Colonic mucosa (tissue), 4 donors: ENCODE measurements around the gene GPR61. TPM values are rescaled to one million over a fixed set of nuclear protein-coding genes. Genes with fewer than 3 reads are reported as not detected.

Source experiments
- DNase-seq: peaks from one replicate; pipeline ENCODE4 v3.0.0-alpha.2; 2020
- H3K27ac ChIP-seq: fragments of 200-600 bp; one replicate; pipeline ENCODE4 v1.8.0; 2021
- H3K27me3 ChIP-seq: fragments of 200-600 bp; one replicate; pipeline ENCODE4 v1.8.0; 2021
- H3K36me3 ChIP-seq: fragments of 200-600 bp; one replicate; pipeline ENCODE4 v1.8.0; 2021
- H3K4me1 ChIP-seq: fragments of 200-600 bp; one replicate; pipeline ENCODE4 v1.8.0; 2021; ENCODE audit warnings: mild to moderate bottlenecking
- H3K4me3 ChIP-seq: fragments of 200-600 bp; one replicate; pipeline ENCODE4 v1.8.0; 2021
- H3K9ac ChIP-seq, 2 donors: one replicate each; pipeline ENCODE4 v1.7.0; 2013; ENCODE audit warnings: control low read depth in 2 of 2, low read depth in 2 of 2, low read length in 2 of 2
- H3K9me3 ChIP-seq: fragments of 200-600 bp; one replicate; pipeline ENCODE4 v1.8.0; 2021
- intact Hi-C: fragments of 100-400 bp; cut with DNase I; formaldehyde crosslinking; loops from one replicate; pipeline ENCODE4 v1.14.1; 2022
- total RNA-seq, 2 donors: library from RNA; stranded (reverse); fragmentation: NEBNext Ultra II Directional in 1 of 2; extraction: Animal tissue kit (Norgen Biotek cat#: 25700) in 1 of 2; gene quantifications; one replicate each; pipeline ENCODE4 v1.2.1, GENCODE V29; 2021
- TF ChIP-seq, protein P1 (sequence below): fragments of 200-600 bp; IDR thresholded peaks from one replicate; pipeline ENCODE4 v1.8.0; 2022; ENCODE audit warnings: antibody characterized with exemption, mild to moderate bottlenecking
- donor health status: healthy.
- donor health status: DM: no; HTN: no; CAD: no.
- donor health status: DM: no; HTN: no; CAD: no.

The GPR61 gene
- total RNA-seq, 2 donors from 2014 or later = not detected

DNA sequence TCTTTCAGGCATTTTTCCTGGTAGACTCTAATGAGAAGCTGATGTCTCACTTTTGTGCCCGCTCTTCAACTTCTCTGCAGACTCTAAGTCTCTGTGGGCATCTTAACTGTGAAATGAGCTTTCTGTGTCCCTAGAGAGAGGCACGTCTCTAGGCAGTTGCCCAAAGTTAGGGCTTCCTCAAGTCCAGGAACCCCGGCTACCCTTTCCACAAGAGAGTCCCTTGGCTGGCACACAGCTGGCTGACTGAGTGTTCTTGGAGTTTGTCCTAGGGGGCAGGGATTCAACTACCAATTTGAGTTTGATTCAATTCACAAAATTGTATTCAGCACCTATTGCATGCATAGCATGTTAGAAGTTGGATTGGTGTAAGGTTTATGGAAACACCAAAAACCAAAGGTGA, 1.4 kb downstream of the GPR61 start:
- intact Hi-C loops = loop anchor here (5.0 to 10.0 kb wide), 3 partner anchors 96 to 444 kb away; partner anchors contain the start of gene AHCYL1
- Histone ChIP-seq H3K36me3 (no peaks in the 10 kb centered on the region), H3K4me1 (no peaks in the 10 kb centered on the region), H3K4me3 (no peak overlapping the region), H3K27me3 (no peaks in the 10 kb centered on the region), H3K9me3 (no peaks in the 10 kb centered on the region), H3K27ac (no peak overlapping the region), H3K9ac (no peak overlapping the region)
- DNase-seq = no peak
- TF ChIP-seq, protein P1, sequence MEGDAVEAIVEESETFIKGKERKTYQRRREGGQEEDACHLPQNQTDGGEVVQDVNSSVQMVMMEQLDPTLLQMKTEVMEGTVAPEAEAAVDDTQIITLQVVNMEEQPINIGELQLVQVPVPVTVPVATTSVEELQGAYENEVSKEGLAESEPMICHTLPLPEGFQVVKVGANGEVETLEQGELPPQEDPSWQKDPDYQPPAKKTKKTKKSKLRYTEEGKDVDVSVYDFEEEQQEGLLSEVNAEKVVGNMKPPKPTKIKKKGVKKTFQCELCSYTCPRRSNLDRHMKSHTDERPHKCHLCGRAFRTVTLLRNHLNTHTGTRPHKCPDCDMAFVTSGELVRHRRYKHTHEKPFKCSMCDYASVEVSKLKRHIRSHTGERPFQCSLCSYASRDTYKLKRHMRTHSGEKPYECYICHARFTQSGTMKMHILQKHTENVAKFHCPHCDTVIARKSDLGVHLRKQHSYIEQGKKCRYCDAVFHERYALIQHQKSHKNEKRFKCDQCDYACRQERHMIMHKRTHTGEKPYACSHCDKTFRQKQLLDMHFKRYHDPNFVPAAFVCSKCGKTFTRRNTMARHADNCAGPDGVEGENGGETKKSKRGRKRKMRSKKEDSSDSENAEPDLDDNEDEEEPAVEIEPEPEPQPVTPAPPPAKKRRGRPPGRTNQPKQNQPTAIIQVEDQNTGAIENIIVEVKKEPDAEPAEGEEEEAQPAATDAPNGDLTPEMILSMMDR = no peak

DNA sequence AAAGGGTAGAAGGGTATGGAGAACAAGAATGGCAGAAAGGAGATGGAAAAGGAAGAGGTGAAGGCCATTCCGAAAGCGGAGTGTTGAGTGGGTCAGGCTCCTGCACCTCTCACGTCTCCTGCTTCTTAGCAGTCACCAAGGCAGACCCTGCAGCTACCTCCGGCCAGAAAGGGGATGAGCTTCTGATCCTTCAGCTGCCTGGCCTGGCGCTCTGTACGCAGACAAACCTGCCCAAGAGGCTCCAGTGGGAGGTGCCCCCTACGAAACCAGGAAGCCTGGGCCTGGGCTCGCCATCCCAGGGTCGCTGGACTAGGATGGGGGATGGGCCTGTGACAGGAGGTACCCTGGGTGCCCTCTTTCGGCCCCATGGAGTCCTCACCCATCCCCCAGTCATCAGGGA, 3.0 kb downstream of the GPR61 start:
- intact Hi-C loops = loop anchor here (5.0 to 10.0 kb wide), 3 partner anchors 95 to 442 kb away; partner anchors contain the start of gene AHCYL1
- DNase-seq = no peak

DNA sequence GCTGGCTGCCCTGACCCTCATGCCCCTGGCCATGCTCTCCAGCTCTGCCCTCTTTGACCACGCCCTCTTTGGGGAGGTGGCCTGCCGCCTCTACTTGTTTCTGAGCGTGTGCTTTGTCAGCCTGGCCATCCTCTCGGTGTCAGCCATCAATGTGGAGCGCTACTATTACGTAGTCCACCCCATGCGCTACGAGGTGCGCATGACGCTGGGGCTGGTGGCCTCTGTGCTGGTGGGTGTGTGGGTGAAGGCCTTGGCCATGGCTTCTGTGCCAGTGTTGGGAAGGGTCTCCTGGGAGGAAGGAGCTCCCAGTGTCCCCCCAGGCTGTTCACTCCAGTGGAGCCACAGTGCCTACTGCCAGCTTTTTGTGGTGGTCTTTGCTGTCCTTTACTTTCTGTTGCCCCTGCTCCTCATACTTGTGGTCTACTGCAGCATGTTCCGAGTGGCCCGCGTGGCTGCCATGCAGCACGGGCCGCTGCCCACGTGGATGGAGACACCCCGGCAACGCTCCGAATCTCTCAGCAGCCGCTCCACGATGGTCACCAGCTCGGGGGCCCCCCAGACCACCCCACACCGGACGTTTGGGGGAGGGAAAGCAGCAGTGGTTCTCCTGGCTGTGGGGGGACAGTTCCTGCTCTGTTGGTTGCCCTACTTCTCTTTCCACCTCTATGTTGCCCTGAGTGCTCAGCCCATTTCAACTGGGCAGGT, 3.8 kb downstream of the GPR61 start:
- Histone ChIP-seq H3K4me1 (no peaks in the 10 kb centered on the region), H3K27ac (no peak overlapping the region), H3K4me3 (no peak overlapping the region), H3K9me3 (no peaks in the 10 kb centered on the region), H3K36me3 (no peaks in the 10 kb centered on the region), H3K9ac (no peak overlapping the region), H3K27me3 (no peaks in the 10 kb centered on the region)
- DNase-seq = no peak
- TF ChIP-seq, protein P1 = no peak
- intact Hi-C loops = loop anchor here (5.0 to 10.0 kb wide), 3 partner anchors 94 to 441 kb away; partner anchors contain the start of gene AHCYL1

More for the DNA sequence above, 3.0 kb downstream of the GPR61 start:
- H3K4me3 ChIP-seq = no peak overlapping the region
- no peak overlapping the region for H3K9ac ChIP-seq
- H3K4me1 ChIP-seq = no peaks in the 10 kb centered on the region
- TF ChIP-seq, protein P1 = no peak
- no peaks in the 10 kb centered on the region for H3K27me3 ChIP-seq
- no peaks in the 10 kb centered on the region for H3K36me3 ChIP-seq
- H3K27ac ChIP-seq = no peak overlapping the region
- H3K9me3 ChIP-seq = no peaks in the 10 kb centered on the region

DNA sequence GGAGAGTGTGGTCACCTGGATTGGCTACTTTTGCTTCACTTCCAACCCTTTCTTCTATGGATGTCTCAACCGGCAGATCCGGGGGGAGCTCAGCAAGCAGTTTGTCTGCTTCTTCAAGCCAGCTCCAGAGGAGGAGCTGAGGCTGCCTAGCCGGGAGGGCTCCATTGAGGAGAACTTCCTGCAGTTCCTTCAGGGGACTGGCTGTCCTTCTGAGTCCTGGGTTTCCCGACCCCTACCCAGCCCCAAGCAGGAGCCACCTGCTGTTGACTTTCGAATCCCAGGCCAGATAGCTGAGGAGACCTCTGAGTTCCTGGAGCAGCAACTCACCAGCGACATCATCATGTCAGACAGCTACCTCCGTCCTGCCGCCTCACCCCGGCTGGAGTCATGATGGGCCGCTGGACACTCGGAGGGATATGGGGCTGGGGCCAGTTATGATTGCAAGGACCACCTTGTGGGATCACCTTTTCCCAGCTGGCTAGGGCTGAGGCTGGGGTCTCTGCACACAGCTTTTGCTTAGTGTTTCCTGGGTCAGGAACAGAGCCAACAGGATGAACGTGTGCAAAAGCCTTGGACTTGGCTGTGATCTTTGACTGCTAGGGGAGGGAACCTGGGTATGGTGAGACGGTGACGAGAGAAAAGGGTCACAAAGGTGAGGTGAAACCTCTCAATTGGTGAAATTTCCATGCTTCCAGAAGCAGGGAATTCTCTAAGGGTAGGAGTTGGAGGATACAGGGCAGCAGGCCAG, 4.5 kb downstream of the GPR61 start:
- Histone ChIP-seq H3K4me1 (no peaks in the 10 kb centered on the region), H3K27ac (no peak overlapping the region), H3K27me3 (no peaks in the 10 kb centered on the region), H3K9ac (no peak overlapping the region), H3K9me3 (no peaks in the 10 kb centered on the region), H3K36me3 (no peaks in the 10 kb centered on the region), H3K4me3 (no peak overlapping the region)
- TF ChIP-seq, protein P1 = no peak
- intact Hi-C loops = loop anchor here (5.0 to 10.0 kb wide), 3 partner anchors 93 to 441 kb away; partner anchors contain the start of gene AHCYL1
- no peak for DNase-seq

DNA sequence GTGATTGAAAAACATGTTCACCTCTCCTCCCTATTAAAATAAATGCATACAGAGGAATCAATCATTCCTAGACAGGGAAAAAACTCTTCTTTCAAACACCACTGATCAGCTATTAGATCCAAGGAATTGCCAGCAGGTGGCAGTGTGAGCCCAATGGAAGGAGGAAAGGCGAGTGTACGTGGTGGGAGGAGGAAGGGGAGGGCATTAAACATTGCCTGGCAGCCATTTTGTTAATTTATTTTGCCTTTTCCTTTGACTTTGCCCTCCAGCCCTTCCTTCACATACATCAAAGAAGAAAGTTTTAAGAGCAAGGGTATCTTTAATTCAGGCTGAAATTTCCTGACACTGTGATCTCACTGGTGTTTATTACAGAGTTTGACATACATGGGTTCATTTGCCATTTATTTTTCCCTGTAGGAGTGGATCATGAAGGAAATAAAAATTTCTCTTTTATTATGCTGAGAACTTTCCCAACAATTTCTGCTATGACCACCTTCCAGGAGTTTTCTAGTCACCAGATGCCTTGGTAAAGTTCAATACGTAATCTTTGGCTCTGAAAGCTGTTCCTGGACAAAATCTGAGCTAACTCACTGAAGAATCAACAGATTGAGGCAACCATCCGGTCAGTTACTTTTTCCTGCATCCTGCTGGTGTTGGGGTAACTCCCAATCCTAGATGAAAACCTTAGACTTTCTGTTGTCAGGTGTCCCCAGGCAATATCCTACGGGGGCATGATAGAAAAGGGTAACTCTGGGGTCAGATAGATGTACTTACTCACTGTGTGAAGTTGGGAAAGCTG, 6.8 kb downstream of the GPR61 start:
- intact Hi-C loops = loop anchor here (10.0 kb wide), 1 partner anchor 438 kb away; the partner anchor contains the start of gene AHCYL1
- Histone ChIP-seq H3K27ac (peak overlapping the region; percentile 38), H3K9me3 (no peaks in the 10 kb centered on the region), H3K9ac (peak overlapping the region; percentile 33 to 92), H3K27me3 (no peaks in the 10 kb centered on the region), H3K4me3 (peak overlapping the region; percentile 75), H3K4me1 (peaks cover 7% of the 10 kb centered on the region), H3K36me3 (no peaks in the 10 kb centered on the region)
- TF ChIP-seq, protein P1 = peak; percentile 75
- DNase-seq = peak; percentile 97
